HepG2 (cell line): ENCODE data around the gene ISG20L2. TPM values are rescaled to one million over a fixed set of nuclear protein-coding genes. Genes with fewer than 3 reads are reported as not detected.

Experiments used
- ATAC-seq: fragments of 200-7000 bp; cut with Tn5 transposase; 3 replicates; pipeline ENCODE4 v1.9.1; 2020; ENCODE audit warnings: mild to moderate bottlenecking, moderate library complexity
- BruUV-seq: library from RNA; stranded (reverse); fragments of 400-500 nt; replicated peaks from 2 replicates; lab custom pipeline; 2021; lab: Mats Ljungman, UMichigan
- CTCF ChIA-PET: fragments of 300-600 bp; formaldehyde crosslinking; extraction: SDS; loops from one replicate; lab custom pipeline; 2021; ENCODE audit warnings: low total read pairs, inconsistent platforms, low intra/inter-chr PET ratio; lab: Yijun Ruan, JAX
- POLR2A ChIA-PET: fragments of 350-600 bp; sonication (Branson Sonifier 250); formaldehyde crosslinking; loops from one replicate; lab custom pipeline; 2020; ENCODE audit warnings: antibody characterized with exemption, inconsistent platforms; lab: Yijun Ruan, JAX
- DNase-seq: peaks from one replicate; pipeline ENCODE4 v3.0.0-alpha.2; 2015; ENCODE audit warnings: low spot score
- FAIRE-seq: peaks from 3 replicates; lab custom pipeline; 2011; peaks lifted over from hg19 to GRCh38; lab: Jason Lieb, UNC
- H2AFZ ChIP-seq: one replicate; pipeline ENCODE4 v1.6.1; 2011; ENCODE audit warnings: low read length, inconsistent platforms
- H3K27ac ChIP-seq: fragments of 300-600 bp; 3 replicates; pipeline ENCODE4 v1.8.0; 2011; ENCODE audit warnings: mixed run types, mild to moderate bottlenecking, mixed read lengths, low read length, inconsistent platforms; ENCODE audit not compliant: insufficient read depth; ENCODE audit errors: extremely low read length
- H3K27me3 ChIP-seq, 2 experiments: fragments of 200-600 bp in 1 of 2; 2 replicates in 1 of 2; 3 replicates in 1 of 2; pipeline versions ENCODE4 v1.6.0 to v1.8.0; 2011; ENCODE audit warnings: low read length in 2 of 2, mild to moderate bottlenecking in 2 of 2, moderate library complexity in 2 of 2, inconsistent platforms in 1 of 2; ENCODE audit not compliant: insufficient read depth in 2 of 2, control insufficient read depth in 1 of 2
- H3K36me3 ChIP-seq, 2 experiments: fragments of 200-600 bp in 1 of 2; replicated peaks in 1 of 2; 2 replicates in 1 of 2; 3 replicates in 1 of 2; pipeline versions ENCODE4 v1.5.1 to v1.8.0; 2011; ENCODE audit warnings: low read length in 2 of 2, inconsistent platforms in 1 of 2; ENCODE audit not compliant: insufficient read depth in 2 of 2, control insufficient read depth in 1 of 2
- H3K4me1 ChIP-seq: 2 replicates; pipeline ENCODE4 v1.5.1; 2012; ENCODE audit warnings: low read length, inconsistent platforms; ENCODE audit not compliant: insufficient read depth
- H3K4me2 ChIP-seq: 2 replicates; pipeline ENCODE4 v1.6.0; 2011; ENCODE audit warnings: low read depth, low read length, inconsistent platforms
- H3K4me3 ChIP-seq, 3 experiments: fragments of 200-600 bp in 1 of 3; sonication (generic), shearing (Covaris generic) in 1 of 3; replicated peaks in 1 of 3; 2 replicates each; pipeline ENCODE4 v1.5.1; 2011 to 2016; ENCODE audit warnings: low read length in 3 of 3, inconsistent platforms in 2 of 3, low read depth in 2 of 3, mild to moderate bottlenecking in 2 of 3, control low read depth in 1 of 3, mixed read lengths in 1 of 3; ENCODE audit not compliant: insufficient read depth in 1 of 3
- H3K79me2 ChIP-seq: one replicate; pipeline ENCODE4 v1.6.1; 2011; ENCODE audit warnings: low read length, inconsistent platforms; ENCODE audit not compliant: insufficient read depth
- H3K9ac ChIP-seq: 2 replicates; pipeline ENCODE4 v1.6.0; 2011; ENCODE audit warnings: mild to moderate bottlenecking, low read depth, low read length, inconsistent platforms; ENCODE audit not compliant: insufficient read depth
- H3K9me3 ChIP-seq: 2 replicates; pipeline ENCODE4 v1.5.1; 2012; ENCODE audit warnings: mild to moderate bottlenecking, low read length
- H4K20me1 ChIP-seq: 2 replicates; pipeline ENCODE4 v1.6.0; 2011; ENCODE audit warnings: inconsistent platforms, mild to moderate bottlenecking, low read length, moderate library complexity; ENCODE audit not compliant: insufficient read depth
- CBX1 ChIP-seq: IDR thresholded peaks from one replicate; pipeline ENCODE4 v1.6.1; 2016; ENCODE audit warnings: antibody characterized with exemption, low read depth
- CENPT ChIP-seq: sonication (generic); formaldehyde crosslinking; IDR thresholded peaks from 2 replicates; pipeline ENCODE4 v1.8.0; 2022; ENCODE audit warnings: low read depth, mild to moderate bottlenecking, moderate library complexity, missing genetic modification reagents
- ERF ChIP-seq: IDR thresholded peaks from 2 replicates; pipeline ENCODE4 v1.6.1; 2018; ENCODE audit warnings: missing biosample characterization, missing genetic modification reagents
- ETV5 ChIP-seq: IDR thresholded peaks from 2 replicates; pipeline ENCODE4 v1.6.1; 2018; ENCODE audit warnings: missing biosample characterization, missing genetic modification reagents, inconsistent platforms, borderline replicate concordance
- GABPA ChIP-seq, 2 experiments: IDR thresholded peaks; 2 replicates each; pipeline ENCODE4 v1.6.1; 2011 to 2016; ENCODE audit warnings: low read depth in 2 of 2, low read length in 1 of 2, missing biosample characterization in 1 of 2, missing genetic modification characterization in 1 of 2
- HNF1B ChIP-seq: sonication (generic); formaldehyde crosslinking; IDR thresholded peaks from 2 replicates; pipeline ENCODE4 v1.5.1; 2020; ENCODE audit warnings: mild to moderate bottlenecking, moderate library complexity, missing genetic modification reagents
- KLF16 ChIP-seq, 2 experiments: sonication (generic) in 1 of 2; formaldehyde crosslinking in 1 of 2; IDR thresholded peaks; 2 replicates each; pipeline versions ENCODE4 v1.6.1 to v1.8.0; 2016 to 2023; ENCODE audit warnings: missing genetic modification reagents in 2 of 2, missing compliant biosample characterization in 1 of 2
- MYPOP ChIP-seq: sonication (generic); formaldehyde crosslinking; IDR thresholded peaks from 2 replicates; pipeline ENCODE4 v1.8.1; 2023; ENCODE audit warnings: mild to moderate bottlenecking, moderate library complexity, missing genetic modification reagents
- PATZ1 ChIP-seq: sonication (generic); formaldehyde crosslinking; IDR thresholded peaks from 2 replicates; pipeline ENCODE4 v1.4.0; 2020; ENCODE audit warnings: missing genetic modification reagents
- RELA ChIP-seq: sonication (generic); formaldehyde crosslinking; IDR thresholded peaks from 2 replicates; pipeline ENCODE4 v1.4.0; 2020; ENCODE audit warnings: missing genetic modification reagents
- SP5 ChIP-seq: IDR thresholded peaks from 2 replicates; pipeline ENCODE4 v1.6.1; 2016; ENCODE audit warnings: low read depth, borderline replicate concordance
- STAG1 ChIP-seq: sonication (generic); formaldehyde crosslinking; IDR thresholded peaks from 2 replicates; pipeline ENCODE4 v1.4.0; 2020; ENCODE audit warnings: missing genetic modification reagents
- TBX3 ChIP-seq: fragments of 450-650 bp; IDR thresholded peaks from 2 replicates; pipeline ENCODE4 v1.6.1; 2017; ENCODE audit warnings: antibody characterized with exemption, mild to moderate bottlenecking, inconsistent platforms, borderline replicate concordance
- XRCC5 ChIP-seq: fragments of 200-400 bp; formaldehyde crosslinking; optimal IDR thresholded peaks from 2 replicates; pipeline ENCODE3; 2017; ENCODE audit warnings: mild to moderate bottlenecking, low read length
- ZFX ChIP-seq: sonication (generic); formaldehyde crosslinking; IDR thresholded peaks from 2 replicates; pipeline ENCODE4 v1.4.0; 2020; ENCODE audit warnings: mild to moderate bottlenecking, low read depth, missing genetic modification reagents, moderate library complexity
- ZNF207 ChIP-seq: fragments of 450-650 bp; IDR thresholded peaks from 2 replicates; pipeline ENCODE4 v1.6.1; 2016; ENCODE audit warnings: antibody characterized with exemption, borderline replicate concordance
- ZNF234 ChIP-seq: sonication (generic); formaldehyde crosslinking; conservative IDR thresholded peaks from 2 replicates; pipeline ENCODE4 v1.5.1; 2020; ENCODE audit warnings: mild to moderate bottlenecking, missing genetic modification reagents
- ZNF501 ChIP-seq: sonication (generic); formaldehyde crosslinking; IDR thresholded peaks from 2 replicates; pipeline ENCODE4 v1.5.1; 2020; ENCODE audit warnings: mild to moderate bottlenecking, moderate library complexity, missing genetic modification reagents
- WGBS: methylation state at CpG from one replicate; pipeline ENCODE4 v1.1.6; 2017; ENCODE audit warnings: low lambda C conversion rate; 5-methylcytosine and 5-hydroxymethylcytosine counted together
- in situ Hi-C: cut with HindIII; loops from 2 replicates; pipeline ENCODE4 v1.10.0; 2017; ENCODE audit warnings: low pct_unique_long_range_greater_than_20kb; ENCODE audit not compliant: extremely low pct_ligation_motif_present
- intact Hi-C: fragments of 100-400 bp; cut with micrococcal nuclease; formaldehyde crosslinking; loops from one replicate; pipeline ENCODE4 v1.10.0; 2022; ENCODE audit not compliant: unreplicated experiment
- polyA plus RNA-seq, 8 experiments: library from polyadenylated mRNA; depleted of rRNA in 3 of 8; stranded (reverse) in 7 of 8; unstranded in 1 of 8; fragments of >200 nt; fragmentation: Illumina TruSeq in 4 of 8; extraction: Trizol in 4 of 8; gene quantifications; 2 replicates each; pipeline versions ENCODE4 v1.2.1 to v1.2.3, GENCODE V29; 2011 to 2016; ENCODE audit warnings: low read depth in 4 of 8, missing spikeins in 1 of 8, mixed read lengths in 1 of 8; ENCODE audit not compliant: insufficient read depth in 1 of 8
- total RNA-seq, 5 experiments: library from RNA; depleted of rRNA; stranded (reverse); fragments of >200 nt; fragmentation: Illumina TruSeq; extraction: Trizol; gene quantifications; 2 replicates each; pipeline ENCODE4 v1.2.3, GENCODE V29; 2016; ENCODE audit warnings: low read depth in 1 of 5

Gene ISG20L2
- total and polyA plus RNA-seq, 2 of the 13 experiments (the other 11 are each of a cell fraction or from before 2014, with no cell fraction given), result 19.8 to 21.3 TPM

- Histone ChIP-seq H3K27ac (no peak overlapping the region), H3K27me3 (peaks cover 2 to 32% of the 10 kb centered on the region in 2 experiments), H4K20me1 (no peaks in the 10 kb centered on the region), H3K9ac (peak overlapping the region; percentile 27; the same call in 1 of the 2 replicates), H2AFZ (no peak overlapping the region), H3K4me1 (peaks cover 62% of the 10 kb centered on the region), H3K4me2 (peak overlapping the region; percentile 81), H3K36me3 (no peaks in the 10 kb centered on the region), H3K4me3 (peak overlapping the region; percentile 40 to 63 (median 58); a peak in 5 of 6 replicates), H3K9me3 (no peaks in the 10 kb centered on the region), H3K79me2 (peaks cover 2% of the 10 kb centered on the region)
- BruUV-seq, result no TSS peak
- DNase-seq (peak; percentile 72), ATAC-seq (peak; percentile 60), FAIRE-seq (peak; percentile 70)
- WGBS, result under 1% methylated on average over 20 of the region's 22 CpGs
- ChIA-PET POLR2A (interaction anchor here (1.7 to 9.1 kb wide), 3 partner anchors 11 to 63 kb away, joined by 4 to 189 read pairs (median 8); partner anchors contain the start of gene MRPL24), CTCF (interaction anchor here (1.2 to 5.1 kb wide), 3 partner anchors 12 to 51 kb away, joined by 3 to 166 read pairs (median 18); no protein-coding TSS in a partner anchor)
- in situ Hi-C loops, result no loop called here
- intact Hi-C loops, result loop anchor here (1.0 to 2.0 kb wide), 2 partner anchors 18 to 51 kb away; no protein-coding TSS in a partner anchor
- 0 out of 4 replicates have a peak, but pooled peaks of 1 of the 2 experiments have one; percentile 39 for TF ChIP-seq KLF16 (CRISPR knock-in tag; IDR thresholded peaks at IDR 0.05)
- TF ChIP-seq MYPOP (CRISPR knock-in tag), result no peak
- peak; percentile 67; the same call in 1 of the 2 replicates for TF ChIP-seq ETV5 (CRISPR knock-in tag)
- peak; percentile 57 for TF ChIP-seq ERF
- no peak for TF ChIP-seq ZNF207
- TF ChIP-seq PATZ1 (CRISPR knock-in tag), result peak; percentile 94
- TF ChIP-seq ZNF501 (CRISPR knock-in tag), result peak; percentile 53; the same call in 1 of the 2 replicates
- TF ChIP-seq TBX3, result no peak
- TF ChIP-seq HNF1B (CRISPR knock-in tag), result 0 out of 2 replicates have a peak, but pooled peaks have one; percentile 5
- no peak for TF ChIP-seq CENPT (CRISPR knock-in tag)
- TF ChIP-seq ZFX (CRISPR knock-in tag), result no peak
- TF ChIP-seq CBX1, result no peak
- TF ChIP-seq XRCC5, result peak; percentile 35
- no peak for TF ChIP-seq RELA (CRISPR knock-in tag)
- TF ChIP-seq STAG1 (CRISPR knock-in tag), result peak; percentile 91
- no peak for TF ChIP-seq ZNF234 (CRISPR knock-in tag)
- no peak for TF ChIP-seq GABPA (IDR thresholded peaks at IDR 0.05; ENCODE audit: low read depth, low read length)
- TF ChIP-seq GABPA (CRISPR knock-in tag; IDR thresholded peaks at IDR 0.05; ENCODE audit: low read depth), result peak; percentile 45; the same call in 1 of the 2 replicates
- TF ChIP-seq SP5 (CRISPR knock-in tag), result no peak
Observed at GRCh38 chr1:156677616-156678596, 50.7 kb downstream of the ISG20L2 start.
